ENCODE data around the gene CRELD2. TPM values are rescaled to one million over a fixed set of nuclear protein-coding genes. Genes with fewer than 3 reads are reported as not detected.
A peak's percentile ranks its signal among the peaks of the same experiment; 100 is the strongest.

Gene CRELD2
- total RNA-seq, 3 donors from 2014 or later, result 62.8 to 71.2 (median 64.2) TPM

GRCh38 chr22:49927483-49928184 is 9.2 kb downstream of the CRELD2 start:
- H3K4me3 Mint-ChIP-seq, result no peak overlapping the region
- H3K4me1 Mint-ChIP-seq (ENCODE audit: low read depth), result peaks cover 49% of the 10 kb centered on the region
- DNase-seq, result no peak
- no peaks in the 10 kb centered on the region for H3K27me3 Mint-ChIP-seq (ENCODE audit: low read depth)
- ATAC-seq, result no peak
- H3K36me3 Mint-ChIP-seq (ENCODE audit: insufficient read depth), result peaks cover 11% of the 10 kb centered on the region
- H3K9me3 Mint-ChIP-seq, result no peaks in the 10 kb centered on the region

- peaks cover 11% of the 10 kb centered on the region for H3K36me3 Mint-ChIP-seq (ENCODE audit: insufficient read depth)
- H3K27me3 Mint-ChIP-seq (ENCODE audit: low read depth), result no peaks in the 10 kb centered on the region
- H3K9me3 Mint-ChIP-seq, result no peaks in the 10 kb centered on the region
- ATAC-seq (no peak), DNase-seq (no peak)
- H3K4me3 Mint-ChIP-seq, result no peak overlapping the region
- H3K4me1 Mint-ChIP-seq (ENCODE audit: low read depth), result peaks cover 53% of the 10 kb centered on the region
These were observed 9.7 kb downstream of the CRELD2 start for GRCh38 chr22:49928185-49928495.

GRCh38 chr22:49928555-49929210 is 10.2 kb downstream of the CRELD2 start:
- H3K9me3 Mint-ChIP-seq, result no peaks in the 10 kb centered on the region
- peaks cover 7% of the 10 kb centered on the region for H3K36me3 Mint-ChIP-seq (ENCODE audit: insufficient read depth)
- H3K27me3 Mint-ChIP-seq (ENCODE audit: low read depth), result no peaks in the 10 kb centered on the region
- DNase-seq (no peak), ATAC-seq (no peak)
- no peak overlapping the region for H3K4me3 Mint-ChIP-seq
- peaks cover 53% of the 10 kb centered on the region for H3K4me1 Mint-ChIP-seq (ENCODE audit: low read depth)

- Mint-ChIP-seq H3K36me3 (ENCODE audit: insufficient read depth) (peaks cover 6% of the 10 kb centered on the region), H3K4me3 (peak overlapping the region; percentile 11), H3K4me1 (ENCODE audit: low read depth) (peaks cover 48% of the 10 kb centered on the region), H3K27me3 (ENCODE audit: low read depth) (no peaks in the 10 kb centered on the region), H3K9me3 (no peaks in the 10 kb centered on the region)
- ATAC-seq, result peak; percentile 84 to 85
- DNase-seq, result peak; percentile 80
These were observed 11.0 kb downstream of the CRELD2 start for GRCh38 chr22:49929211-49929979.

GRCh38 chr22:49929994-49930575 is 11.7 kb downstream of the CRELD2 start:
- H3K4me1 Mint-ChIP-seq (ENCODE audit: low read depth), result peaks cover 47% of the 10 kb centered on the region

GRCh38 chr22:49930596-49931412 is 12.4 kb downstream of the CRELD2 start:
- Mint-ChIP-seq H3K4me3 (peak overlapping the region; percentile 2), H3K27me3 (ENCODE audit: low read depth) (no peaks in the 10 kb centered on the region), H3K9me3 (no peaks in the 10 kb centered on the region), H3K4me1 (ENCODE audit: low read depth) (peaks cover 40% of the 10 kb centered on the region), H3K36me3 (ENCODE audit: insufficient read depth) (peaks cover 4% of the 10 kb centered on the region)
- ATAC-seq (peak in 1 of 2 donors; percentile 5), DNase-seq (peak; percentile 38)

More at GRCh38 chr22:49929994-49930575, 11.7 kb downstream of the CRELD2 start:
- Mint-ChIP-seq H3K36me3 (ENCODE audit: insufficient read depth) (peaks cover 5% of the 10 kb centered on the region), H3K4me3 (peak overlapping the region; percentile 11), H3K27me3 (ENCODE audit: low read depth) (no peaks in the 10 kb centered on the region), H3K9me3 (no peaks in the 10 kb centered on the region)
- no peak for ATAC-seq
- no peak for DNase-seq

GRCh38 chr22:49933236-49934159 is 15.1 kb downstream of the CRELD2 start:
- DNase-seq, result no peak
- ATAC-seq, result no peak
- peaks cover 38% of the 10 kb centered on the region for H3K4me1 Mint-ChIP-seq (ENCODE audit: low read depth)
- H3K4me3 Mint-ChIP-seq, result peak overlapping the region; percentile 45
- H3K9me3 Mint-ChIP-seq, result no peaks in the 10 kb centered on the region
- no peaks in the 10 kb centered on the region for H3K36me3 Mint-ChIP-seq (ENCODE audit: insufficient read depth)
- H3K27me3 Mint-ChIP-seq (ENCODE audit: low read depth), result no peaks in the 10 kb centered on the region

GRCh38 chr22:49934160-49934890 is 15.9 kb downstream of the CRELD2 start:
- ATAC-seq, result no peak

GRCh38 chr22:49934891-49935557 is 16.6 kb downstream of the CRELD2 start:
- DNase-seq (peak; percentile 95), ATAC-seq (peak; percentile 17 to 28)
- H3K27me3 Mint-ChIP-seq (ENCODE audit: low read depth), result no peaks in the 10 kb centered on the region
- no peaks in the 10 kb centered on the region for H3K36me3 Mint-ChIP-seq (ENCODE audit: insufficient read depth)
- peak overlapping the region; percentile 54 for H3K4me3 Mint-ChIP-seq
- H3K4me1 Mint-ChIP-seq (ENCODE audit: low read depth), result peaks cover 40% of the 10 kb centered on the region
- no peaks in the 10 kb centered on the region for H3K9me3 Mint-ChIP-seq

More at GRCh38 chr22:49934160-49934890, 15.9 kb downstream of the CRELD2 start:
- H3K9me3 Mint-ChIP-seq, result no peaks in the 10 kb centered on the region
- peak overlapping the region; percentile 45 for H3K4me3 Mint-ChIP-seq
- no peaks in the 10 kb centered on the region for H3K36me3 Mint-ChIP-seq (ENCODE audit: insufficient read depth)
- H3K4me1 Mint-ChIP-seq (ENCODE audit: low read depth), result peaks cover 38% of the 10 kb centered on the region
- H3K27me3 Mint-ChIP-seq (ENCODE audit: low read depth), result no peaks in the 10 kb centered on the region
- DNase-seq, result no peak

GRCh38 chr22:49935561-49935960 is 17.1 kb downstream of the CRELD2 start:
- Mint-ChIP-seq H3K36me3 (ENCODE audit: insufficient read depth) (no peaks in the 10 kb centered on the region), H3K4me1 (ENCODE audit: low read depth) (peaks cover 35% of the 10 kb centered on the region), H3K4me3 (peak overlapping the region; percentile 19), H3K9me3 (no peaks in the 10 kb centered on the region), H3K27me3 (ENCODE audit: low read depth) (no peaks in the 10 kb centered on the region)
- ATAC-seq (no peak), DNase-seq (no peak)

GRCh38 chr22:49936018-49936972 is 17.9 kb downstream of the CRELD2 start:
- peak overlapping the region; percentile 64 for H3K4me3 Mint-ChIP-seq
- H3K9me3 Mint-ChIP-seq, result no peaks in the 10 kb centered on the region
- peaks cover 28% of the 10 kb centered on the region for H3K4me1 Mint-ChIP-seq (ENCODE audit: low read depth)
- DNase-seq (peak; percentile 98), ATAC-seq (peak; percentile 82 to 83)
- H3K36me3 Mint-ChIP-seq (ENCODE audit: insufficient read depth), result no peaks in the 10 kb centered on the region
- H3K27me3 Mint-ChIP-seq (ENCODE audit: low read depth), result no peaks in the 10 kb centered on the region

All from activated T-cell treated with anti-CD3 and anti-CD28 coated beads, Interleukin-2, amount 50 U/mL, for 4 hours (primary cell).